Osteocyte (in vitro differentiated cells): ENCODE data around the gene PCSK7. TPM values are rescaled to one million over a fixed set of nuclear protein-coding genes. Genes with fewer than 3 reads are reported as not detected.

Experiments used
- DNase-seq: peaks from one replicate; pipeline ENCODE4 v3.0.0; 2021; ENCODE audit warnings: mixed read lengths; ENCODE audit not compliant: unreplicated experiment; ENCODE audit errors: extremely low spot score
- H3K27ac Mint-ChIP-seq: one replicate; pipeline ENCODE4 v1.8.0; 2021; ENCODE audit warnings: mild to moderate bottlenecking, mixed read lengths; ENCODE audit not compliant: unreplicated experiment
- H3K27me3 Mint-ChIP-seq: one replicate; pipeline ENCODE4 v1.8.0; 2021; ENCODE audit warnings: mixed read lengths; ENCODE audit not compliant: unreplicated experiment
- H3K36me3 Mint-ChIP-seq: one replicate; pipeline ENCODE4 v1.8.0; 2021; ENCODE audit warnings: mixed read lengths; ENCODE audit not compliant: unreplicated experiment
- H3K4me1 Mint-ChIP-seq: one replicate; pipeline ENCODE4 v1.8.0; 2021; ENCODE audit warnings: mixed read lengths; ENCODE audit not compliant: unreplicated experiment
- H3K4me3 Mint-ChIP-seq: one replicate; pipeline ENCODE4 v1.8.0; 2021; ENCODE audit warnings: mild to moderate bottlenecking, moderate library complexity, mixed read lengths; ENCODE audit not compliant: unreplicated experiment
- H3K9me3 Mint-ChIP-seq: one replicate; pipeline ENCODE4 v1.8.0; 2021; ENCODE audit warnings: mixed read lengths; ENCODE audit not compliant: unreplicated experiment
- CTCF ChIP-seq: fragments of 200-600 bp; sonication (generic); IDR thresholded peaks from 2 replicates; pipeline ENCODE4 v1.5.0; 2021; ENCODE audit warnings: antibody characterized with exemption, mild to moderate bottlenecking, moderate library complexity
- total RNA-seq: library from RNA; stranded (reverse); gene quantifications from 2 replicates; pipeline ENCODE4 v1.2.1, GENCODE V29; 2021

PCSK7 gene
- total RNA-seq, 1 donor from 2014 or later = 65.0 TPM

- Mint-ChIP-seq H3K4me1 (peaks cover 2% of the 10 kb centered on the region), H3K4me3 (no peak overlapping the region), H3K9me3 (no peaks in the 10 kb centered on the region), H3K27me3 (no peaks in the 10 kb centered on the region), H3K36me3 (peaks cover 26% of the 10 kb centered on the region), H3K27ac (no peak overlapping the region)
- TF ChIP-seq CTCF = no peak
- no peak for DNase-seq
Measured at GRCh38 chr11:117192401-117192875, 39.4 kb downstream of the PCSK7 start.

- no peaks in the 10 kb centered on the region for H3K9me3 Mint-ChIP-seq
- no peak overlapping the region for H3K4me3 Mint-ChIP-seq
- H3K27me3 Mint-ChIP-seq = no peaks in the 10 kb centered on the region
- TF ChIP-seq CTCF = no peak
- H3K4me1 Mint-ChIP-seq = no peaks in the 10 kb centered on the region
- DNase-seq = no peak
- peaks cover 26% of the 10 kb centered on the region for H3K36me3 Mint-ChIP-seq
- H3K27ac Mint-ChIP-seq = no peak overlapping the region
Measured at GRCh38 chr11:117191680-117192400, 40.0 kb downstream of the PCSK7 start.

GRCh38 chr11:117189941-117190544 lies 41.8 kb downstream of the PCSK7 start:
- no peak overlapping the region for H3K4me3 Mint-ChIP-seq
- no peaks in the 10 kb centered on the region for H3K4me1 Mint-ChIP-seq
- no peaks in the 10 kb centered on the region for H3K9me3 Mint-ChIP-seq
- no peak overlapping the region for H3K27ac Mint-ChIP-seq
- TF ChIP-seq CTCF = no peak
- DNase-seq = no peak
- peaks cover 23% of the 10 kb centered on the region for H3K36me3 Mint-ChIP-seq
- no peaks in the 10 kb centered on the region for H3K27me3 Mint-ChIP-seq

GRCh38 chr11:117189191-117189940 lies 42.5 kb downstream of the PCSK7 start:
- Mint-ChIP-seq H3K4me3 (no peak overlapping the region), H3K27me3 (no peaks in the 10 kb centered on the region), H3K36me3 (peaks cover 24% of the 10 kb centered on the region), H3K27ac (no peak overlapping the region), H3K9me3 (no peaks in the 10 kb centered on the region), H3K4me1 (no peaks in the 10 kb centered on the region)
- TF ChIP-seq CTCF = no peak
- DNase-seq = no peak

- Mint-ChIP-seq H3K36me3 (peaks cover 31% of the 10 kb centered on the region), H3K9me3 (no peaks in the 10 kb centered on the region), H3K27ac (no peak overlapping the region), H3K4me3 (no peak overlapping the region), H3K4me1 (no peaks in the 10 kb centered on the region), H3K27me3 (no peaks in the 10 kb centered on the region)
- no peak for DNase-seq
- TF ChIP-seq CTCF = no peak
Measured at GRCh38 chr11:117188620-117189081, 43.2 kb downstream of the PCSK7 start.
